T-helper 9 cell (primary cell): ENCODE data around the gene CARHSP1.
"Not testable (repeated sequence)": the region's sequence is repeated elsewhere in the genome, so short reads cannot be mapped to it uniquely, and the experiment has no call there.

Experiments used
- DNase-seq: peaks from one replicate; pipeline ENCODE4 v3.0.0-alpha.2; 2020

Gene CARHSP1

DNA sequence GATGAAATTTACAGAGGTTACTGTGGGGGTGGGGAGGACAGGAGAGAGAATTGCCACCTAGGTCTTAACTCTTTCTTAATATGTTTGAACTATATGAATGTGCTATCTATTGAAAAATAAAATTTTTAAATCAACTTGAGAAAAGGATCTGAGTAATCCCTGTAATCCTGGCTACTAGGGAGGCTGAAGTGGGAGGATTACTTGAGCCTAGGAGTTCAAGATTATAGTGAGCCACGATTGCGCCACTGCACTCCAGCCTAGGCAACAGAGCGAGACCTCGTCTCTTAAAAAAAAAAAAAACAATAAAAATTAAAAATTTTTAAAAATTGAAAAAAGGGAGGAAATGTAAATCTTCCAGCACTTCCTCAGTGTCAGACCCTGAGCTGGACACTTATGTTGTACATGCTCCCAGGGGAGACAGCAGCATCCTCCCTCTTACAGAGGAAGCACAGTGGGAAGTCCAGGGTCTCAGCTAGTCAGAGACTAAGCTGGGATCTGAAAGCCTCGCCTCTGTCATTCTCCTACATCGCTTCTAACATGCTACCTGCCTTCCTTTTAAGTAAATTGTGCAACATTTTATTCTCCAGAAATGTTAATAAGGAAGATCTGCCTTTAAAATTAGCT, 49.3 kb downstream of the CARHSP1 start:
- no peak for DNase-seq

DNA sequence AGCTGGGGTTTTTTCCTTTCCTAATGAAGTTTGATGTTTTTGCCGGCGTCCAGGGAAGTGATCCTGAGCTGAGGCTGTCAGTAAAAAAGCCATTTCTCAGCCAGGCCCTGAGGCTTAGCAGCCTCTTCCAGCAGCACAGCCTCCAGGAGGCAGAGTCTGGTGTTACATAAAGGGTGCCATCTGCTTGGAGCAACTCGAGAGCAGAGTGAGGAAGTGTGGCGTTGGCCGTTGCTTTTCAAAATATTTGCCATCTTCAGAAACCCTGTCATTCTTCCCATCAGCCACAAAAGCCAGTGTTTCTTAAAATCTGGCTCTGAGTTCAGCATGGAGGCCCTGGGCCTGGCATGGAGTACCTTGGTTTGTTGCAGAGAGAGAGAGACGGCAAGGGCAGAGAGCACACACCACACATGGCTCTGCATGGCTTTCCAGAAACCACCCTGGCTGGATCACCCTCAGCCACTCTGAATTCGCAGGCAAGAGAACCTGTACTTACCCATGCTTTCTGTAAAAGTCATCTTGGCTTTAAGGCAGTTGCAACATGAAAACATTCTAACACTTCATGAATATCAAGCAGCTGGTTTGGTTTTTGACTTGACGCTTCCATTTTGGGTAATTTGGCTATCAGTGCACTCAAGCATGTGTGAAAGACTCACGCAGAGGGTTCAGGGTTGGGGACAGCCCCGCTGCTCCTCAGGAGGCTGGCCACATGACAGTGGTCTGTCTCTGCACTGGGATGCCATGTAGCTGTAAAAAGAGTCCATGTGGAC, 50.1 kb downstream of the CARHSP1 start:
- DNase-seq, result no peak

DNA sequence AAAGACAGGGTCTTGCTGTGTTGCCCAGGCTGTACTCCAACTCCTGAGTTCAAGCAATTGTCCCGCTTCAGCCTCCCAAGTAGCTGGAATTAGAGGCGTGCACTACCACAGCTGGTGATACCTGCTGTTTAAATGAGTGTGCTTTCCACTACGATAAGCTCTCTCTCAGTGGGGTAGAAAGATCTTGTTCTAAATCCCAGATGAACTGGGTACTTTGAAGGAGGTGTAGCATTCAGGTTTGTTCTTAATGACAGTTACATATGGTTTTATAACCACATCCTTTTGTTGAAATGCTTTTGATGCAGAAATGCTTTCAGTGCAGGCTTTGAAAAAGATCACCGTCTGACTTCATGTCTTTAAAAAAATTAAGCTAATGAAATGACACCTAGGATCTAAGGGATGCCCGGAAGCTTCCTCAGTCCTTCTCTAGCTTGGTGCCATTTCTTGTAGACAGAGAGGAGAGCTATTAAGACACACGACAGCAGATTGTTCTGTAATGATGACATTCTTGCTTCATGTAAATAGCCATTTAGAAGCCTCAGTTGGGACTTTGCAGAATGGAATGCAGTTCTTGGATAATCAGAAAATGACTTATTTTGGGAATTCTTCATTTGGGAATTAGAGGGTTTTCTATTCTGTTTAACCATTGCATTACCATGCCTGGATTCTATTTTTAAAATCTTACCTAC, 51.7 kb downstream of the CARHSP1 start:
- DNase-seq, result no peak

DNA sequence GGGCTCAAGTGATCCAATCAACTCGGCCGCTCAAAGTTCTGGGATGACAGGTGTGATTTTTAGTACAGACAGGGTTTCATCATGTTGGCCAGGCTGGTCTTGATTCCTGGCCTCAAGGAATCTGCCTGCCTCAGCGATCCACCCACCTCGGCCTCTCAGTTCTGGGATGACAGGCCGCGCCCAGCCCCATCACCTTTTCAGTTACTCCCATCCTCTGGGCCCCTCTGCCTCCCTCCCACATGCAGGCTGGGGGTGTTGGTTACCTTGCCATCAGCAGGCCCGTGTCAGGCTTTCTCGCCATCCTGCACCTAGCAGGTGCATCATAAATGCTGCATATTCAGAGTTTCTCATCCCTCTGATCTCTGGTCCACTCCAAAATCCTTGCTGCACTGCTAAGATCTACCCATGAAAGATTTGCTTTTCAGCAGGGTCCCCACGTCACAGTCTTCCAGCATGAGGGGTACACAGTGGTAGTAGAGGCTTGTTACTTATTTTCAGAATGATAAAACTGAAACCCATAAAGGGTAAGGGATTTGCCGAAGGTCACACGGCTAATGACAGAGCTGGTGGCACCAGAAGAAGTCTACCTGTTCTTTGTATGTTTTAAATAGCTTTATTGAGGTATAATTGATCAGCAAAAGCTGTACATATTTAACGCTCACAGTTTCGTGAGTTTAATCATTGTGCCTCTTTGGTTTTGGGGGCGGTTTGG, 54.6 kb downstream of the CARHSP1 start:
- no peak for DNase-seq

DNA sequence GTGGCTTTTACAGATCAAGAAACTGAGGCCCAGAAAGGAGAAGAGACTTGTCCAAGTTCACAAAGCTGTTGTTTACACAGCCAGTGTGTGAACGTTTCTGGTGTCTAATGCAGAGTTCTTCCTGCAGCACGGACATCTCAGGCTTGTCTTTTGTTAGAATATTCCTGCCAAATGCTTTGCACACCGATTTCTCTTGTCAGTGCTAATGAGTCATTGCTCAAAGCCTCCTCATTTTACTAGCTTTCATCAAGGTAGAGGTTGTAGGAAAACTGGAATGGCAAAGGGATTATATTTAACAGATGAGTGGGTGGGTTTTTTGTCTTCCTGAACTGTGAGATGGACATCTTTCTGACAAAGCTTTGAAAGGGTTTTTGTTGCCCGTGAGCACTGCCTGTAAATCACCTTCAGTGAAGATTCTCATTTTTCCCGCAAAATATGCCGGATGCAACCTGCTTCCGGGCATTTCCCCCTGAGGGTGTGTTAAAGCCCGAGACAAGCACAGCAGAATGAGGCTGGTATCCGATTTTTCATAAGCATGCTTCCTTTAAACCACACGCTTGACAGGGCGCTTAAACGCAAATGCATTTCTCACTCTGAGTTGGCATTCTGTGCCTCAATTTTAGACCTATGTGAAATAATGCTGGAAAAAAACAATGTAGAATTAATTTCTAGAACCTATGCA, 56.5 kb downstream of the CARHSP1 start:
- DNase-seq, result no peak

DNA sequence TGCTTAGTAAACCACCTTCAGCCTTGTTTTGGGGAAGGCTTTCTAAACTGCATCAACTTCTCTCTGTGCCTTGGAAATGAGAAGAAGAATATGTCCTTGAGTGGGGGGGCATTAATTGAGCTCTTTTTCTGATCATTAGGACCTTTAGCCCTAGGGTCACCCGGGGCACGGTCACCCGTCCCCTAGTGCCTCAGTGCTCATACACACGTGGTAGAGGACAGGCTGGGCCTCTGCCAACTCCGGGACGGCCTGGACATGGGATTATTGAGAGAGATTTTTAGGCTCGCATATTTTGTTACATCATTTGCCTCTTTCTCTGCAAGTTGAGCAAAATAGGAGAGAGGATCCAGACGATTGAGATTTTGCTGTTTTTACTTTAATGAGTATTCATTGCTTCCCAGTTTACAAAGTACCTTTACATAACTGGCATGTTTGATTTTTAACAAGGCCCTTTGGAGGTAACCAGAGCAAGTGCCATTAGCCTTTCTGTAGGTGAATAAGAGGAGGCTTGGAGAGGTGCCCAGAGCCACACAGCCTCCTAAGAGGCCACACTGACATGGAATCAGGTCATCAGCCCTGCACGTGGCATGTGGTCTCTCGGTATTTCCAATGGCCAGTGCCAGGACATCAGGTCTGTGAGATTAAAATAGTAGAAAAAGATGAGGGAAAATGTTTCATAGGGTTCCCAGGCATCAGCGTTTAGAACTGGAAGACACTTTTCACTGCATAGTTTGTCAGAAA, 60.0 kb downstream of the CARHSP1 start:
- no peak for DNase-seq

DNA sequence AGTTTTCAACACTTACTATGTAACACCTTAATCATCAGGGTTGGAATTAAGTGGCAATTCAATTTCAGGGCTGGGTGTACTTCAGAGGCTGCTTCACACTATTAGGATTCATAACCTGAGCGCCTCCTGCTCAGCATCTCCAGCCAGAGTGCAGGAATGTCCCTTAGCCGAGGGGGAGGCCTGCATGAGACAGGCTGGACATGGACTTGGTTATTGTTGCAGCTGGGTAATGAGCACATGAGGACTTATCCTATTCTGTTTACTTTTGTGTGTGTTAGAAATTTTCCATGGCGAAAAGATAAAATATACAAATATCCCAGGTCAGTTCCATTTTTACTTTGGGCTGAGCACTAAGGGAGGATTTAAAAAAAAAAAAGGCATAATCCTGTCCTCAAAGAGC, 60.8 kb downstream of the CARHSP1 start:
- no peak for DNase-seq

DNA sequence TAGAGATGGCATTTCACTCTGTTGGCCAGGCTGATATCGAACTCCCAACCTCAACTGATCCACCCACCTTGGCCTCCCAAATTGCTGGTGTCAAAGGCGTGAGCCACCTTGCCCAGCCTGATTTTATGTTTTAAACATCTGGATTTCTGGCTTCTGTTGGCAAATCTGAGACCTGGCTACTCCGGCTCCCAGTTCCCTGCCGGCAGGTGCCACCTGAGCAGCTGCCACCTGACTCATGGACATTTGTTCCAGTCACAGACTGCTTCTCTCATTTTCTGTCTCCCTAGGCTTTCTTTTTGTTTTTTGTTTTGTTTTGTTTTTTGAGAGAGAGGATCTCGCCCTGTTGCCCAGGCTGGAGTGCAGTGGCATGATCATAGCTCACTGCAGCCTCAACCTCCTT, 61.6 kb downstream of the CARHSP1 start:
- DNase-seq, result no peak

DNA sequence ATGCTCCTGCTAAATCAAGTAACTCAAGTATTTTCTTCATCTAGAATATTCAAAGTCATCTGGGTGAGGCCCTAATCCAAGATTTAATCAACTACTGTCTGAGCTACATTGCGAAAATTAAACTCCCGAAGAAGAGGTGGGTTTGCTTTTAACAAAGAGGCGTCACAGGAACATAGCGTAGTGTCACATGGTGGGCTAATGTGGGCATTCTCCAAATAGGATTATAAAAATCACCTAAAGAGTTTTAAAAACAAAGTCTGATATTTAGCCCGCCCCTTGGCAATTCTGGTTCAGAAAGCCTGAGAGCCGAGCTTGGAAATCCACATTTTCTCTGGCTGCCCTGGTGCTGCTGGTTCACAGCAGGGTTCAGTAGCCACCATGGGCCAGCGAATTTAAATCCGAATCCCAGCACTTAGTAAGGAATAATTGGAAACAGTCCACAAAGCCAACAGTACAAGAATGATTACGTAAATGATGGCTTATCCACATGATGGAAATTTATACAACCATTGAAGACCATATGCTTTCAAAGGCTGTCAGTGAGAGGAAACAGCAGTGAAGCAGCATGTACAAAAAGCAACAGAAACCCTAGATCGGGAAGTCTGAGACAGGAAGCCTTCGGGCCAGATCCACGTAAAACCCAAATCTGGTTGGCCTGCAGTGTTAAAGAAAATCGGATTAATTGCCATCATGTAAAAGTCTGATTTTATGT, 62.4 kb downstream of the CARHSP1 start:
- DNase-seq, result no peak

DNA sequence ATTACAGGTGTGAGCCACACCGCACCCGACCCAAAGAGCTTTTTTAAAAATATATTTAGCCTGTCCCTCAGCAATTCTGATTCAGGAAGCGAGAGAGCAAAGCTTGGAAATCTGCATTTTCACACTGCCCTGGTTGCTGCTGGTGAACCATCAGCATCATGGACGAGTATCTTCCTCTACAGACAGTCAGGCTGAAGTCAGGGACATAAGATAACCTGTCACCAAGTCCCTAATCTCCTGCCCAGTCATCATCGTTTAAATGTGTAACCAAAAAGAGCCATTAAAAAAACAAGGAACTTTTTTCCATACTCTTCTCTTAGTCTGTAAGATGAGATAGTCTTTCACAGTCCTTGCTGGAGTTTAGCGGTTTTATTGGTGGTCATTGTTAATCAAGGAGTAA, 64.5 kb downstream of the CARHSP1 start:
- no peak for DNase-seq

DNA sequence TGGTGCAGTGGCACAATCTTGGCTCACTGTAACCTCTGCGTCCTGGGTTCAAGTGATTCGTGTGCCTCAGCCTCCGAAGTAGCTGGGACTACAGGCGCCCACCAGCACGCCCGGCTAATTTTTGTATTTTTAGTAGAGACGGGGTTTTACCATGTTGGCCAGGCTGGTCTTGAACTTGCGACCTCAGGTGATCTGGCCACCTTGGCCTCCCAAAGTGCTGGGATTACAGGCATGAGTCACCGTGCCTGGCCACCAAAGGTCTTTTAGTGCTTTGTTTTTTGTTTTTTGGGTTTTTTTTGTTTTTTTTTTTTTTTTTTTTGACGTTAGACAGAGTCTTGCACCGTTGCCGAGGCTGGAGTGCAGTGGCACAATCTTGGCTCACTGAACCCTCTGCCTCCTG, 65.1 kb downstream of the CARHSP1 start:
- DNase-seq, result not testable (repeated sequence)
